Liver (tissue), 9 donors: ENCODE data around the gene PTPA. TPM values are rescaled to one million over a fixed set of nuclear protein-coding genes. Genes with fewer than 3 reads are reported as not detected.

Experiments used
- DNase-seq: peaks from one replicate; pipeline ENCODE4 v3.0.0-alpha.2; 2017; ENCODE audit warnings: low spot score
- H3K27ac ChIP-seq, 2 donors: one replicate each; pipeline ENCODE4 v1.7.0; 2013; ENCODE audit warnings: inconsistent platforms in 2 of 2, low read length in 2 of 2, control low read depth in 1 of 2, low read depth in 1 of 2, mild to moderate bottlenecking in 1 of 2
- H3K27me3 ChIP-seq, 4 donors: one replicate each; pipeline versions ENCODE4 v1.6.1 to v1.7.0; 2013; ENCODE audit warnings: low read length in 3 of 4, inconsistent platforms in 1 of 4, mild to moderate bottlenecking in 1 of 4, moderate library complexity in 1 of 4; ENCODE audit not compliant: control insufficient read depth in 4 of 4, insufficient read depth in 4 of 4
- H3K36me3 ChIP-seq, 4 donors: one replicate each; pipeline versions ENCODE4 v1.6.1 to v1.7.0; 2013; ENCODE audit warnings: low read length in 3 of 4, mild to moderate bottlenecking in 3 of 4, low read depth in 1 of 4, moderate library complexity in 1 of 4; ENCODE audit not compliant: control insufficient read depth in 4 of 4, insufficient read depth in 3 of 4
- H3K4me1 ChIP-seq, 4 donors: one replicate each; pipeline versions ENCODE4 v1.6.1 to v1.7.0; 2013; ENCODE audit warnings: low read length in 3 of 4, mild to moderate bottlenecking in 3 of 4, moderate library complexity in 1 of 4; ENCODE audit not compliant: control insufficient read depth in 4 of 4, insufficient read depth in 4 of 4
- H3K4me3 ChIP-seq, 3 donors: one replicate each; pipeline versions ENCODE4 v1.6.1 to v1.7.0; 2013; ENCODE audit warnings: low read length in 3 of 3, control low read depth in 1 of 3, low read depth in 1 of 3, mild to moderate bottlenecking in 1 of 3
- H3K9ac ChIP-seq, 2 donors: one replicate each; pipeline ENCODE4 v1.7.0; 2013; ENCODE audit warnings: low read length in 2 of 2, mild to moderate bottlenecking in 2 of 2, moderate library complexity in 2 of 2, control low read depth in 1 of 2, low read depth in 1 of 2
- H3K9me3 ChIP-seq, 4 donors: one replicate each; pipeline versions ENCODE4 v1.6.1 to v1.7.0; 2013; ENCODE audit warnings: low read length in 3 of 4; ENCODE audit not compliant: control insufficient read depth in 4 of 4
- ATF3 ChIP-seq: IDR thresholded peaks from 2 replicates; pipeline ENCODE4 v1.6.1; 2016; ENCODE audit warnings: antibody characterized with exemption
- CTCF ChIP-seq: fragments of 150-350 bp; IDR thresholded peaks from 2 replicates; pipeline ENCODE4 v1.5.1; 2017; ENCODE audit warnings: improper control_type of control experiment, low read depth, low read length; ENCODE audit not compliant: missing input control
- EGR1 ChIP-seq, 2 donors: IDR thresholded peaks; 2 replicates each; pipeline ENCODE4 v1.6.1; 2016 to 2018; ENCODE audit warnings: antibody characterized with exemption in 2 of 2, low read depth in 2 of 2
- FOXA1 ChIP-seq: IDR thresholded peaks from 2 replicates; pipeline ENCODE4 v1.6.1; 2016; ENCODE audit warnings: antibody characterized with exemption
- FOXA2 ChIP-seq: IDR thresholded peaks from 2 replicates; pipeline ENCODE4 v1.6.1; 2016; ENCODE audit warnings: antibody characterized with exemption
- GABPA ChIP-seq, 2 donors: IDR thresholded peaks in 1 of 2; conservative IDR thresholded peaks in 1 of 2; 2 replicates each; pipeline ENCODE4 v1.6.1; 2016; ENCODE audit warnings: antibody characterized with exemption in 2 of 2, mild to moderate bottlenecking in 1 of 2, moderate library complexity in 1 of 2
- HNF4A ChIP-seq, 2 donors: conservative IDR thresholded peaks; 2 replicates each; pipeline ENCODE4 v1.6.1; 2016; ENCODE audit warnings: antibody characterized with exemption in 2 of 2, mild to moderate bottlenecking in 2 of 2
- HNF4G ChIP-seq: IDR thresholded peaks from 2 replicates; pipeline ENCODE4 v1.6.1; 2016; ENCODE audit warnings: antibody characterized with exemption
- JUND ChIP-seq, 2 donors: IDR thresholded peaks; 2 replicates each; pipeline ENCODE4 v1.6.1; 2016; ENCODE audit warnings: antibody characterized with exemption in 2 of 2
- MAX ChIP-seq: IDR thresholded peaks from 2 replicates; pipeline ENCODE4 v1.6.1; 2016; ENCODE audit warnings: antibody characterized with exemption
- NR2F2 ChIP-seq: IDR thresholded peaks from 2 replicates; pipeline ENCODE4 v1.6.1; 2016; ENCODE audit warnings: antibody characterized with exemption
- RAD21 ChIP-seq, 2 donors: IDR thresholded peaks; 2 replicates each; pipeline ENCODE4 v1.6.1; 2016; ENCODE audit warnings: antibody characterized with exemption in 2 of 2, mild to moderate bottlenecking in 2 of 2
- REST ChIP-seq: IDR thresholded peaks from 2 replicates; pipeline ENCODE4 v1.6.1; 2016; ENCODE audit warnings: antibody characterized with exemption, mild to moderate bottlenecking
- RXRA ChIP-seq, 2 donors: IDR thresholded peaks; 2 replicates each; pipeline ENCODE4 v1.6.1; 2017 to 2018; ENCODE audit warnings: antibody characterized with exemption in 2 of 2, mild to moderate bottlenecking in 1 of 2
- SP1 ChIP-seq: IDR thresholded peaks from 2 replicates; pipeline ENCODE4 v1.6.1; 2018; ENCODE audit warnings: antibody characterized with exemption, mild to moderate bottlenecking
- TAF1 ChIP-seq: conservative IDR thresholded peaks from 2 replicates; pipeline ENCODE4 v1.6.1; 2016; ENCODE audit warnings: antibody characterized with exemption, mild to moderate bottlenecking
- YY1 ChIP-seq: IDR thresholded peaks from 2 replicates; pipeline ENCODE4 v1.6.1; 2016; ENCODE audit warnings: antibody characterized with exemption, mild to moderate bottlenecking
- ZBTB33 ChIP-seq: IDR thresholded peaks from 2 replicates; pipeline ENCODE4 v1.6.1; 2016; ENCODE audit warnings: antibody characterized with exemption
- WGBS: extraction: QIAGEN DNeasy Blood & Tissue Kit; methylation state at CpG from one replicate; pipeline ENCODE4 v1.1.7; 2013; 5-methylcytosine and 5-hydroxymethylcytosine counted together
- polyA plus RNA-seq, 2 donors: library from polyadenylated mRNA; stranded (reverse) in 1 of 2; unstranded in 1 of 2; fragments of 200-250 nt in 1 of 2; fragments of >200 nt in 1 of 2; fragmentation: Nextera tagmentation in 1 of 2; extraction: Ambion mirVana in 1 of 2; gene quantifications; one replicate each; pipeline versions ENCODE4 v1.2.1 to v1.2.3, GENCODE V29; 2013 to 2015
- total RNA-seq, 2 donors: library from RNA; depleted of rRNA; stranded (reverse); fragments of >200 nt; gene quantifications; one replicate each; pipeline ENCODE4 v1.2.3, GENCODE V29; 2014
- donor health status: healthy.
- donor health status: healthy.
- donor health status: healthy.
- donor health status: healthy.
- donor health status: healthy.

Gene PTPA
- total and polyA plus RNA-seq, 4 donors = 27.6 to 66.0 (median 38.4) TPM

- TF ChIP-seq RAD21 (IDR thresholded peaks at IDR 0.05) = no peak
These were observed 48.2 kb upstream of the PTPA start (continued) for GRCh38 chr9:129063061-129063460.

GRCh38 chr9:129064499-129064908 is 46.7 kb upstream of the PTPA start:
- no peak overlapping the region for H3K9ac ChIP-seq
- H3K27ac ChIP-seq = peak overlapping the region; percentile 65 to 69
- H3K9me3 ChIP-seq = no peaks in the 10 kb centered on the region
- H3K27me3 ChIP-seq = no peaks in the 10 kb centered on the region
- H3K36me3 ChIP-seq = peaks cover 0 to 16% (median 5%) of the 10 kb centered on the region in 4 donors
- H3K4me3 ChIP-seq = no peak overlapping the region
- WGBS = 37% methylated on average over 8 of the region's 8 CpGs
- peaks cover 10 to 30% (median 19%) of the 10 kb centered on the region in 4 donors for H3K4me1 ChIP-seq
- TF ChIP-seq RAD21 (IDR thresholded peaks at IDR 0.05) = peak; percentile 48 to 54
- peak; percentile 93 to 94 for TF ChIP-seq RXRA (IDR thresholded peaks at IDR 0.05)
- TF ChIP-seq TAF1 = peak; percentile 67
- peak; percentile 64 for TF ChIP-seq YY1
- TF ChIP-seq REST = peak; percentile 78
- peak; percentile 94 to 95 for TF ChIP-seq HNF4A (conservative IDR thresholded peaks at IDR 0.05)
- TF ChIP-seq HNF4G = peak; percentile 76
- no peak for TF ChIP-seq GABPA (IDR thresholded peaks at IDR 0.05 in 1 of 2, conservative IDR thresholded peaks at IDR 0.05 in 1 of 2)
- TF ChIP-seq MAX = peak; percentile 75
- no peak for TF ChIP-seq CTCF
- TF ChIP-seq ZBTB33 = peak; percentile 55
- no peak for TF ChIP-seq EGR1 (IDR thresholded peaks at IDR 0.05; ENCODE audit: low read depth in 2 of 2)
- TF ChIP-seq NR2F2 = peak; percentile 64
- peak; percentile 61 for TF ChIP-seq FOXA2
- peak; percentile 55 for TF ChIP-seq FOXA1
- peak; percentile 93 for TF ChIP-seq SP1
- TF ChIP-seq ATF3 = peak; percentile 35
- TF ChIP-seq JUND (IDR thresholded peaks at IDR 0.05) = peak; percentile 57 to 83
- DNase-seq = peak; percentile 50
